Superior temporal gyrus (tissue), 1 donor: ENCODE data around the gene METTL9.
"Not testable (repeated sequence)": the region's sequence is repeated elsewhere in the genome, so short reads cannot be mapped to it uniquely, and the experiment has no call there.

Experiments used
- DNase-seq: peaks from one replicate; pipeline ENCODE4 v3.0.0-alpha.2; 2016; ENCODE audit errors: extremely low spot score

The METTL9 gene

GRCh38 chr16:21663889-21664647, 64.7 kb downstream of the METTL9 start, which contains the start of gene OTOA:
Gene OTOA (plus strand): TSS chr16:21663968. CDS start chr16:21678515, 14,547 bp downstream.
- no peak for DNase-seq

- no peak for DNase-seq
These were observed 65.6 kb downstream of the METTL9 start for GRCh38 chr16:21664801-21665492.

GRCh38 chr16:21666772-21667171, 67.4 kb downstream of the METTL9 start:
- DNase-seq = no peak

GRCh38 chr16:21667575-21667974, 68.2 kb downstream of the METTL9 start:
- DNase-seq = no peak

- no peak for DNase-seq
These were observed 74.1 kb downstream of the METTL9 start for GRCh38 chr16:21673469-21673868.

GRCh38 chr16:21674456-21674855, 75.1 kb downstream of the METTL9 start:
- DNase-seq = not testable (repeated sequence)

- DNase-seq = not testable (repeated sequence)
These were observed 81.3 kb downstream of the METTL9 start for GRCh38 chr16:21680714-21681113.

- no peak for DNase-seq
These were observed 83.8 kb downstream of the METTL9 start for GRCh38 chr16:21683184-21683583.

GRCh38 chr16:21684199-21684598, 84.8 kb downstream of the METTL9 start:
- DNase-seq = no peak

GRCh38 chr16:21685034-21685455, 85.7 kb downstream of the METTL9 start:
- no peak for DNase-seq

- no peak for DNase-seq
These were observed 89.7 kb downstream of the METTL9 start for GRCh38 chr16:21689107-21689506.

GRCh38 chr16:21690967-21691366, 91.6 kb downstream of the METTL9 start:
- DNase-seq = not testable (repeated sequence)

GRCh38 chr16:21694609-21695008, 95.2 kb downstream of the METTL9 start:
- DNase-seq = no peak

GRCh38 chr16:21697032-21697431, 97.7 kb downstream of the METTL9 start:
- DNase-seq = no peak

- no peak for DNase-seq
These were observed 99.0 kb downstream of the METTL9 start for GRCh38 chr16:21698169-21699032.

- DNase-seq = no peak
These were observed 101.9 kb downstream of the METTL9 start for GRCh38 chr16:21701271-21701670.

GRCh38 chr16:21702276-21702675, 102.9 kb downstream of the METTL9 start:
- no peak for DNase-seq

GRCh38 chr16:21703156-21703555, 103.8 kb downstream of the METTL9 start:
- DNase-seq = no peak

- no peak for DNase-seq
These were observed 104.3 kb downstream of the METTL9 start for GRCh38 chr16:21703589-21704174.

GRCh38 chr16:21704266-21704665, 104.9 kb downstream of the METTL9 start:
- DNase-seq = no peak

- no peak for DNase-seq
These were observed 105.4 kb downstream of the METTL9 start for GRCh38 chr16:21704733-21705132.
